Caki2 (cell line): ENCODE data around the gene LRRK2. TPM values are rescaled to one million over a fixed set of nuclear protein-coding genes. Genes with fewer than 3 reads are reported as not detected.
A peak's percentile ranks its signal among the peaks of the same experiment; 100 is the strongest.

Experiments used
- DNase-seq: peaks from one replicate; pipeline ENCODE4 v3.0.0-alpha.2; 2015; ENCODE audit warnings: low read depth
- in situ Hi-C: cut with HindIII; loops from 2 replicates; pipeline ENCODE4 v1.10.0; 2016; ENCODE audit warnings: low sequenced_read_pairs, low pct_unique_long_range_greater_than_20kb, mixed read lengths
- total RNA-seq: library from RNA; depleted of rRNA; stranded (reverse); fragments of >200 nt; shearing (Covaris generic); gene quantifications from 2 replicates; pipeline ENCODE4 v1.2.3, GENCODE V29; 2014; ENCODE audit warnings: low replicate concordance; rRNA removed

Gene LRRK2
- 2.5 TPM in 2 replicates for total RNA-seq

DNA sequence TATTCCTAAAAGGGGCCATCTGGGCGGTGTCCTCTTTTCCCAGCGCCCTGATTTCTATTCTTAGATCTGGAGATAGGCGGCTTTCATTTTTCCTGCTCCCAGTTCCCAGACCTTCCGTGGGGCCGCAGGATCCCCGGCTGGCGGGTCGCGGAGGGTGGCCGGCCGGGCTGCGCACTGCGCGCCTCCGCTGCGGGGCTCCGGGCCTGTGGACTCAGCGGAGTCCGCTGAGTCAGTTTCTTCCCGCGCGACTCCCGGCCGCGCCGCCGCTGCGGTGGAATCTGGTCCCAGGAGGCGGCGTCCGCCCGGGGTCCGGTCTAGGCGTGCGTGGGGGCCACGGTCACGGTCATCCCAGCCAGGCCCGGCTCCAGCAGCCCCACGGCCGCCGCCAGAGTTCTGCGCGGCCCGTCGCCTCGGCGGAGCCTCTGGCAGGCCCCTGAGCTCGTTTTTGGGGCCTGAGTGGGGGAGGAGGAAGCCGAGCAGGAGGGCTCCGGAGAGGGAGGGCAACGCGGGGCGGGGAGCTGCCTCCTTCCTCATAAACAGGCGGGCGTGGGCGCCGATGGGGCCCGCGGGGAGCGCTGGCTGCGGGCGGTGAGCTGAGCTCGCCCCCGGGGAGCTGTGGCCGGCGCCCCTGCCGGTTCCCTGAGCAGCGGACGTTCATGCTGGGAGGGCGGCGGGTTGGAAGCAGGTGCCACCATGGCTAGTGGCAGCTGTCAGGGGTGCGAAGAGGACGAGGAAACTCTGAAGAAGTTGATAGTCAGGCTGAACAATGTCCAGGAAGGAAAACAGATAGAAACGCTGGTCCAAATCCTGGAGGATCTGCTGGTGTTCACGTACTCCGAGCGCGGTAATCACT lies at the start of gene LRRK2:
LRRK2 (plus strand) TSS at position 559 of the 853 bp plus-strand sequence; CDS start at position 694, 135 bp downstream.
- DNase-seq: peak; percentile 80
- in situ Hi-C loops: no loop called here

DNA sequence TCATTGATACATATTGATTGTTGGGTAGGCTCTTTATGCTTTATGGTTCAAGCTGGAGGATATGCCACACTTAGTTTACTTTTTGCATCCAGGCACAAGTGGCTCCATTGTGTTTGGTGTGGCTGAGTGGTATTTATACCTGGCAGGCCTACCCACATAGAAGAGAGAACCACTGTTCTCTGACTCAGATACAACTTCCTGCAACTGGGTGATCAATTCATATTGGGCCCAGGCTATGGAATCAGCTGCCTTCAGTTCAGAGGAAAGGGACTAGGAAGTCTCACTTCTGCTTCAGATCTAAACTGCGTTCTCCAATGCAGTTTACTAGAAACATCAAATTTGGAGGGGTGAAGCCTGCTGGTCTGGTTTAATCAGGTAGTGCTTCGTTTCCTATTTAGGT lies 49.8 kb upstream of the LRRK2 start:
- in situ Hi-C loops: no loop called here
- DNase-seq: no peak

GRCh38 chr12:40175489-40175888 lies 49.3 kb upstream of the LRRK2 start:
- in situ Hi-C loops: no loop called here
- no peak for DNase-seq

DNA sequence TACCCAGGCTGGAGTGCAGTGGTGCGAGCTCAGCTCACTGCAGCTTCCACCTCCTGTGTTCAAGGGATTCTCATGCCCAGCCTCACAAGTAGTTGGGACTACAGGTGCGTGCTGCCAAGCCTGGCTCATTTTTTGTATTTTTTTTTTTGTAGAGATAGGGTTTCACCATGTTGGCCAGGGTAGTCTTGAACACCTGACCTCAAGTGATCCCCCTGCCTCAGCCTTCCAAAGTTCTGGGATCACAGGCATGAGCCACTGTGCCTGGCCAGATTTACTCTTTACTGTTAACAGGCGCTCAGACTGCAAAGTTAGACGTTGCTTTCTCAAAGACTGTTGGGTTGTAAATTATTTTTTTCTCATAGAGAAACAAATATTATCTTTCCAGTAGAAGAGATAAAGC lies 46.1 kb upstream of the LRRK2 start:
- no peak for DNase-seq
- in situ Hi-C loops: no loop called here

- in situ Hi-C loops: no loop called here
- no peak for DNase-seq
These were observed 43.3 kb upstream of the LRRK2 start for GRCh38 chr12:40181490-40181889.

DNA sequence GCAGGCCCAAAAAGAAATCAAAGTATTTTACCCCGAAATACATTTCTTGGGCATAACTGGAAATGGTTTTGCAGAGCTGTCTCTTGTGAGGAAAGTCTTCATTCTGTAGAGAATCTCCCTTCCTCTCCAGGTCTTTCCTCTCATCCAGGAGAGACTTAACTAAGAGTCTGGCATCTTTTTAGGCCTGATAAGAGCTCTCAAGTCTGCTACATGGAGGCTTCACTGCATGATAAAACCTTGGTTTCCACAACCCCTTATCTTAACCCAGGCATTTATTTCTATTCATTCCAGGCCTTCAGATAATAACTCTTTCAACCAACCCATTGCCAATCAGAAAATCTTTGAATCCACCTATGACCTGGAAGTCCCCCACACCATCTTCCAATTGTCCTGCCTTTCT lies 41.1 kb upstream of the LRRK2 start:
- in situ Hi-C loops: no loop called here
- DNase-seq: no peak

- DNase-seq: no peak
- in situ Hi-C loops: no loop called here
These were observed 40.1 kb upstream of the LRRK2 start for GRCh38 chr12:40184493-40185302.

DNA sequence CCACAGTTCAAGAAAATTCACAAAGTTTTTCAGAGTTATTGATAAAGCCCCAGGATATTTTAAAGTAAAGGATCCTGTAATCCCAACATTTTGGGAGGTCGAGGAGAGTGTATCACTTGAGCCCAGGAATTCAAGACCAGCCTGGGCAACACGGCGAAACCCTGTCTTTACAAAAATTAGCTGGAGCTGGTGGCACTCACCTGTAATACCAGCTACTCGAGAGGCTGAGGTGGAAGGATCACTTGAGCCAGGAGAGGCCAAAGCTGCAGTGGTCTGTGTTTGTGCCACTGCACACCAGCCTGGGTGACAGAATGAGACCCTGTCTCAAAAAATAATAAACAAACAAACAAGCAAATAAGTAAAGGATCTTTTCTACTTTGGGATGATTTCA lies 39.5 kb upstream of the LRRK2 start:
- in situ Hi-C loops: no loop called here
- no peak for DNase-seq

GRCh38 chr12:40188558-40189320 lies 36.1 kb upstream of the LRRK2 start:
- in situ Hi-C loops: no loop called here
- no peak for DNase-seq

GRCh38 chr12:40192704-40193255 lies 32.0 kb upstream of the LRRK2 start:
- DNase-seq: no peak
- in situ Hi-C loops: no loop called here

DNA sequence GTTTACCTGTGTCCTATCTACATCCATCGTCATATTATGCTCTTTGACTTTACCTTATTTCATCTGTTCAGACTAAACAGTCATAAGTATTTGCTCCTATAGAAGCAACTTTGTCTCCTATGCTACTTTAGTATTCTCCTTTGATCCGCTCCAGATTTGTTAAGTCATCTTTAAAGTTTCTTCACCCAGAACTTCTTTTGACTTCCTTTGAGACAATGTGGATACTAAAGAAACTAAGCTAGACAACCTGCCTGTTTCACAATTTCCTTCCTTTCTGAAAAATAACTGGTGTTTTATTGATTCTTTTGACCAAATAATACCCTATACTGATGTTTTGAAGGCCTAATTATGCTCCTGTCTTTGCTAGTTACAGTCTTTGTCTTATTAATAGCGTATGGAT lies 30.0 kb upstream of the LRRK2 start:
- in situ Hi-C loops: no loop called here
- no peak for DNase-seq

DNA sequence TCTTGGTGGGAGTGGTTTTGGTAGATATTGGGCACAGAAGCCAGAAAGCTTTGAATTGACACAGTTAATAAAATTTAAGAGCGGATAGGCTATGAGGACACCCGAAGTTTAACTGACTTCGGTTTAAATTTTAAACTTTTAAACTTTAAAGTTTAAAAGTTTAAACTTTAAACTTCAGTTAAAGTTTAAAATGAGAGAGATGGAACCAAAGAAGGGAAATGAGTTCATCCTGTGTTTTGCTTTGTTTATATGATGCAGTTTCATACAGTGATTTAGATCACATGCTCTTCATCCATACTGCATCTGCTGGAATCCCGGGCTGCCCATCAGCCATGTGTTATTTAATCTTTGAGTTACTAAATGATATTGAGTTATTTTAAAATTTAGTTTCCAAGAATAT lies 27.2 kb upstream of the LRRK2 start:
- in situ Hi-C loops: no loop called here
- DNase-seq: no peak

- no peak for DNase-seq
- in situ Hi-C loops: no loop called here
These were observed 26.2 kb upstream of the LRRK2 start for GRCh38 chr12:40198601-40199000.

GRCh38 chr12:40202095-40203059 lies 22.4 kb upstream of the LRRK2 start:
- in situ Hi-C loops: no loop called here
- DNase-seq: no peak

GRCh38 chr12:40203060-40203430 lies 21.8 kb upstream of the LRRK2 start:
- in situ Hi-C loops: no loop called here
- no peak for DNase-seq

GRCh38 chr12:40204337-40204736 lies 20.5 kb upstream of the LRRK2 start:
- no peak for DNase-seq
- in situ Hi-C loops: no loop called here

DNA sequence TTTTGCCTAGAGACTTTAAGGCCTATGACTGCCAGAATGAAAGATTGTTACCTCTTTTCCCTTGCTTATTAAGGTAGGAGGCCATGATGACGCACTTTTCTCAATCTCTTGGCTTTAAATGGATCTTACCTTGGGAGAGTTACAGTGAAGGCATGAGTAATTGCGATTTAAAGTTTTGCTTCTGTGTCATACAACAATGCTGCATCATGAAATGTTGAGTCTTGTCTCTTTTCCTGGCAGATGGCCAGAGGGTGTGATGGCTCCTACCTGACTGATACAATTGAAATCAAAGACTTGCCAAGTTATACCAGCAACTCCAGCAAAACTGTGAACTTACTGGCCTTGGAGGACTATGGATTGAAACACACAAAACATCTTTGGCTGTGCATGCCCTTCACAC lies 17.2 kb upstream of the LRRK2 start:
- in situ Hi-C loops: no loop called here
- no peak for DNase-seq
